BLaER1 (cell line): Measurements from ENCODE around the gene ZSCAN22.

ENCODE experiments used
- H3K27ac ChIP-seq: shearing (Covaris generic); formaldehyde crosslinking; 2 replicates; pipeline ENCODE4 v1.8.1; 2022
- H3K27me3 ChIP-seq: shearing (Covaris generic); formaldehyde crosslinking; 2 replicates; pipeline ENCODE4 v1.8.1; 2022
- H3K36me3 ChIP-seq: shearing (Covaris generic); formaldehyde crosslinking; 2 replicates; pipeline ENCODE4 v1.8.1; 2022
- H3K4me1 ChIP-seq: shearing (Covaris generic); formaldehyde crosslinking; 2 replicates; pipeline ENCODE4 v1.8.1; 2022
- H3K4me2 ChIP-seq: shearing (Covaris generic); formaldehyde crosslinking; 2 replicates; pipeline ENCODE4 v1.8.1; 2022
- H3K4me3 ChIP-seq: shearing (Covaris generic); formaldehyde crosslinking; 2 replicates; pipeline ENCODE4 v1.8.1; 2022
- H3K9ac ChIP-seq: shearing (Covaris generic); formaldehyde crosslinking; 2 replicates; pipeline ENCODE4 v1.8.1; 2022
- H3K9me3 ChIP-seq: shearing (Covaris generic); formaldehyde crosslinking; 2 replicates; pipeline ENCODE4 v1.8.1; 2022
- H4K20me1 ChIP-seq: shearing (Covaris generic); formaldehyde crosslinking; 2 replicates; pipeline ENCODE4 v1.8.1; 2022
- Cebpa-rat ChIP-seq: shearing (Covaris generic); IDR thresholded peaks from 2 replicates; pipeline ENCODE4 v1.8.1; 2022

The ZSCAN22 gene

DNA sequence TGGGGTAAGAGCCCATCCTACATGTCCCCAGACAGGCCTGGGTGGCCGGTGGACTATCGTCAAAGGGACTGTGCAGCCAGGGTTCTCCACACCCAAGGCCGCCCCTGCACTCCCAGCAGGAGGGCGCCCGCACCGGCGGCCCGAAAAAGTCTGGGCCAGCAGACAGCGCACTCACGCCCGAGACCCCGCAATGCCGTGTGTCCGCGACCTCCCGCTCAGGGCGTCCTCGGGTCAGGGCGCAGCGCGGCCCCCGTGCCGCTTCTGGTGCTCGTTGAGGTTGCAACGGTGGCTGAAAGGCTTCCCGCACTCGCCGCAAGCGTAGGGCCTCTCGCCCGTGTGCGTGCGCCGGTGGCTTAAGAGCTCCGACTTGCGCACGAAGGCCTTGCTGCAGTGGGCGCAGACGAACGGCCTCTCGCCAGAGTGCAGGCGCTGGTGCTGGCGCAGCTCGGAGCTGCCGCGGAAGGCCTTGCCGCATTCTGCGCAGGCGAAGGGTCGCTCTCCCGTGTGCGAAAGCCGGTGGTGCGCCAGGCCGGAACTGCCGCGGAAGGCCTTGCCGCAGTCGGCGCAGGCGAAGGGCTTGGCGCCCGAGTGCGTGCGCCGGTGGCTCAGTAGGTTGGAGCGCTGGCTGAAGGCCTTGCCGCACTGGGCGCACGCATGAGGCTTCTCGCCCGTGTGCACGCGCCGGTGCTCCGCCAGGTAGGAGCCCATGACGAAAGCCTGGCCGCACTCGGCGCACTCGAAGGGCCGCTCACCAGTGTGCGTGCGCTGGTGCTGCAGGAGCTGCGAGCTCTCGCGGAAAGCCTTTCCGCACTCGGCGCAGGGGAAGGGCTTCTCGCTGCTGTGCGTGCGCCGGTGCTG is 29.3 kb downstream of the ZSCAN22 start:
- TF ChIP-seq Cebpa-rat = no peak
- H3K9me3 ChIP-seq = no peaks in the 10 kb centered on the region
- peaks cover 44% of the 10 kb centered on the region for H4K20me1 ChIP-seq
- H3K36me3 ChIP-seq = peaks cover 27% of the 10 kb centered on the region
- H3K27me3 ChIP-seq = peaks cover 33% of the 10 kb centered on the region
- H3K4me3 ChIP-seq = peak overlapping the region; percentile 58
- H3K9ac ChIP-seq = peak overlapping the region; percentile 52
- H3K4me2 ChIP-seq = peak overlapping the region; percentile 84
- H3K4me1 ChIP-seq = peaks cover 62% of the 10 kb centered on the region
- H3K27ac ChIP-seq = no peak overlapping the region

DNA sequence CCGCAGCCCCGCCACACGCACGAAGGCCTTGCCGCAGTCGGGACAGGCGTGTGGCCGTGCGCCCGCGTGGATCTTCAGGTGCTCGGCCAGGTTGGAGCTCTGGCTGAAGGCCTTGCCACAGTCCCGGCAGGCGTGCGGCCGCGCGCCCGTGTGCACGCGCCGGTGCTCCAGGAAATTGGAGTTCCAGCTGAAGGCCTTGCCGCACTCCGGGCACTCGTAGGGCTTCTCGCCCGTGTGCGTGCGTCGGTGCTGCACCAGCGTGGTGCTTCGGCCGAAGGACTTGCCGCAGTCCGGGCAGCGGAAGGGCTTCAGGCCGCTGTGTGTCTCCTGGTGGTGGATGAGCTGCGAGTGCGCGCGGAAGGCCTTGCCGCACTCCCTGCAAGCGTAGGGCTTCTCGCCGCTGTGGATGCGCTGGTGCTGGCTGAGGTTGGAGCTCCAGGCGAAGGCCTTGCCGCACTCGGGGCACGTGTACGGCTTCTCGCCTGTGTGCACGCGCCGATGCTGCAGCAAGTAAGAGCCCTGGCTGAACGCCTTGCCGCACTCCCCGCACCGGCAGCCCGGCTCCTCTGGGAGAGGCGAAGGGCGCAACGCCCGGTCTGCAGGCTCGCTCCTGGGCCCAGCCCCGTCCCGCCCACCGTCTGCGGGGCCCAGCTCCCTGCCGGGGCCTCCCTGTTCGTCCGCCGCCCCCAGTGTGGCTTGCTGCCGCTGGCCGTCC is 30.1 kb downstream of the ZSCAN22 start:
- H4K20me1 ChIP-seq = peaks cover 36% of the 10 kb centered on the region

DNA sequence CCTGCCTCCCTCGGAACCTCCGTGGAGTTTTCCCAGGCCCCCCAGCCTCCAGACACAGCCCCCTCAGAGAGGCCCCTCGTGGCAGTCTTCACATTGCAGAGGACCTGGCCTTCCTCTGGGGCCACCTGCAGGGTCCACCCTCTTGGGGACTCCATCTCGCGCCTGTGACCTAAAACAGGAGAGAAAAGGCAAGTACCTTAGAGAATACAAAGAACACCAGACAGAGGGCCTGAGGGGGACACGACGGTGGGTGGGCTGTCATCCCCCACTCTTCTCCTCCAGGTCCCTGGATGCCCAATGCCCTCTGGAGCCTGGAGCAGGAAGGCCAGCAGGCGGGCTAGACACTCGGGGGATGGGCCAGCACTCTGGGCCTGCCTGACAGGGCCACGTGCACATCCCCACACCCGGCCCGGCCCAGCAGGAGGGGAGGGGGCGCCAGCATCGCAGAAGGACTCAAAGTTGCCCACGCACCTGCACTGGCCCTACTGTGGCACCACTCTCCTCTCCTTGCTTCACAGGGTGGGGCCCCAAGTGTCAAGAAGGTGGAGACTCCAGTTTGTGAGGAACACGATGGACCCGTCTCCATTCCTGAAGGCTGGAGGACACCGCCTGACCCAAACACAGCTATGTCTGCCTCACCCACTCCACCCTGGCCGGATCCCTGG is 30.8 kb downstream of the ZSCAN22 start:
- Histone ChIP-seq H3K4me3 (peak overlapping the region; percentile 58; the same call in 1 of the 2 replicates), H3K36me3 (peaks cover 14% of the 10 kb centered on the region), H3K4me1 (peaks cover 57% of the 10 kb centered on the region), H3K27me3 (peaks cover 33% of the 10 kb centered on the region), H3K4me2 (peak overlapping the region; percentile 84), H3K27ac (no peak overlapping the region), H3K9ac (no peak overlapping the region), H3K9me3 (no peaks in the 10 kb centered on the region), H4K20me1 (peaks cover 29% of the 10 kb centered on the region)
- no peak for TF ChIP-seq Cebpa-rat

More for the DNA sequence above, 30.1 kb downstream of the ZSCAN22 start:
- Histone ChIP-seq H3K27ac (no peak overlapping the region), H3K4me1 (peaks cover 62% of the 10 kb centered on the region), H3K36me3 (peaks cover 20% of the 10 kb centered on the region), H3K4me2 (peak overlapping the region; percentile 84), H3K4me3 (peak overlapping the region; percentile 58), H3K9me3 (no peaks in the 10 kb centered on the region), H3K27me3 (peaks cover 33% of the 10 kb centered on the region), H3K9ac (peak overlapping the region; percentile 52)
- no peak for TF ChIP-seq Cebpa-rat

DNA sequence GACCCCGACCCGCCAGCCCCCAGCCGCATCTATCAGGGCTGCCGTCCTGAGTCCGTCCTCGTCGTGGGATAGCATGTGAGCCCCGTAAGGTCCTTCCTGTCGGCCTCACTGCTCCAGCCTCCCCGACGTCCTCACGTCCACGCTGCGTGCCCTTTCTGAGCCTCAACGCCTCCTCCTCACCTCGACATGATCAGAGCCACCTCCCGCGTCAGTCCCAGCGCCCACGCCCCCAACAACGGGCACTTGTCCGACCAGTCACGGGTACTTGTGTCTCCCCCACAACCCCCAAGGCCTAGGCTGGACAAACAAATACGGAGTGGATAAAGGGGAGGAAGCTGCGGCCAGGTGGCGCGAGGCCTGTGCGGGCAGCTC is 35.1 kb downstream of the ZSCAN22 start:
- Histone ChIP-seq H3K36me3 (peaks cover 6% of the 10 kb centered on the region; the same call in 1 of the 2 replicates), H3K27ac (peak overlapping the region; percentile 90), H3K4me1 (peaks cover 76% of the 10 kb centered on the region), H3K9ac (peak overlapping the region; percentile 83), H3K4me2 (peak overlapping the region; percentile 89), H3K9me3 (no peaks in the 10 kb centered on the region), H4K20me1 (no peaks in the 10 kb centered on the region), H3K27me3 (peaks cover 14% of the 10 kb centered on the region), H3K4me3 (peak overlapping the region; percentile 72)
- TF ChIP-seq Cebpa-rat = no peak

DNA sequence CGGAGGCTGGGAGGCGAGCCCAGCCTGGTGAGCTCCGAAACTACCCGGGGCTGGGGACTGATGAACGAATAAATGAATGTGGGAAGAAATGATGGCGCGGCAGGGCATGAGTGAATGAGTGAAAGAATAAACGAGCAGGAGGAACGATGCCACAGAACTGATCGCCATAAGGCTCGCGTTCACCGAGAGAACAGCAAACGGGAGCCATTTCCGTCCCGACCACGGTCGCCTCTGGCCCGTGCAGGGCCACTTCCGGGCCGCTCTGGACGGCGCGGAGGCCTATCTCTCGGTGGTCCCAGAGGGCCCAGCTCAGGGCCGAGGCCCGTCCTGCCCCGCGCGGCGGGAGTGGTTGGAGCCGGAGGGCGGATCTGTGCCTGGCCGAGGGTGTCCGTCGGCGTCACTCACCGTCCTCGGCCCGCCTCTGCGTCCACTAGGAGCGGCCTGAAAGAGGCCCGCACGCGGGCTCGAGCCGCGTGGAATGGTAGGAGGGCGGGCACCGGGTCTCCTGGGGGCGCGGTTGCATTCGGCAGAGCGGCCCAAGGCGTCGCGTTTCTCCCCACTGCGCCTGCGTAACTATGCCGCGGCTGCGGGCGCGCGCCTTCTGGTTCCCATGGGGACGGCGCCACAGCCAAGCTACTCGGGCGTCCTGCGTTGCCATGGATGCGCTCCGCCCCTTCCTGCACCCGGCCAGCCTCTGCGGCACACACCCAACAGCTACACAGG is 35.6 kb downstream of the ZSCAN22 start, which contains the start of gene ZNF497:
ZNF497 (minus strand) TSS at position 480 of the 723 bp plus-strand sequence. CDS start 5,116 bp downstream, outside the sequence.
- peak within 1 kb of the TSS; percentile 90 for H3K27ac ChIP-seq
- H3K4me1 ChIP-seq = peaks cover 74% of the 10 kb centered on the region
- H3K4me3 ChIP-seq = peak within 1 kb of the TSS; percentile 72
- no peaks in the 10 kb centered on the region for H3K9me3 ChIP-seq
- H3K27me3 ChIP-seq = peaks cover 8% of the 10 kb centered on the region
- peak within 1 kb of the TSS; percentile 83 for H3K9ac ChIP-seq
- no peaks in the 10 kb centered on the region for H4K20me1 ChIP-seq
- TF ChIP-seq Cebpa-rat = no peak
- peaks cover 11% of the 10 kb centered on the region for H3K36me3 ChIP-seq
- H3K4me2 ChIP-seq = peak within 1 kb of the TSS; percentile 89

DNA sequence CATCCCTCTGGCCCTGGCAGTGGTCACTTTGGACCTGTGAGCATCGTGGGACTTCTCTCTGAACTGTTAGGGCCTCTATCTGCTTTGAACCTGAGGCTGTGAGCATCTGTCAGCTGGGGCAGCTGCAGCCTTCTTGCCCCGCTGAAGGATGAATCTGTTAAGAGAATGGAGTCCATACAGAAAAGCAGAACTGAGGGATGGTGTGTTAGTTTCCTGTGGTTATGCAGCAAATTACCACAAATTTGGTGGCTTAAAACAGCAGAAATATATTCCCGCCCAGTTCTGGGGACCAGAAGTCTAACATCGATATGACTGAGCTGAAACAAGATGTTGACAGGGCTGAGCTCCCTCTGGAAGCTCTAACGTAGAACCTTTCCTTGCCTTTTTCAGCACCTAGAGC is 37.4 kb downstream of the ZSCAN22 start:
- H3K27me3 ChIP-seq = no peaks in the 10 kb centered on the region
- TF ChIP-seq Cebpa-rat = no peak
- no peaks in the 10 kb centered on the region for H4K20me1 ChIP-seq
- H3K4me1 ChIP-seq = peaks cover 56% of the 10 kb centered on the region
- peaks cover 28% of the 10 kb centered on the region for H3K36me3 ChIP-seq
- no peak overlapping the region for H3K9ac ChIP-seq
- no peak overlapping the region for H3K27ac ChIP-seq
- H3K4me2 ChIP-seq = peak overlapping the region; percentile 89
- no peak overlapping the region for H3K4me3 ChIP-seq
- H3K9me3 ChIP-seq = no peaks in the 10 kb centered on the region

DNA sequence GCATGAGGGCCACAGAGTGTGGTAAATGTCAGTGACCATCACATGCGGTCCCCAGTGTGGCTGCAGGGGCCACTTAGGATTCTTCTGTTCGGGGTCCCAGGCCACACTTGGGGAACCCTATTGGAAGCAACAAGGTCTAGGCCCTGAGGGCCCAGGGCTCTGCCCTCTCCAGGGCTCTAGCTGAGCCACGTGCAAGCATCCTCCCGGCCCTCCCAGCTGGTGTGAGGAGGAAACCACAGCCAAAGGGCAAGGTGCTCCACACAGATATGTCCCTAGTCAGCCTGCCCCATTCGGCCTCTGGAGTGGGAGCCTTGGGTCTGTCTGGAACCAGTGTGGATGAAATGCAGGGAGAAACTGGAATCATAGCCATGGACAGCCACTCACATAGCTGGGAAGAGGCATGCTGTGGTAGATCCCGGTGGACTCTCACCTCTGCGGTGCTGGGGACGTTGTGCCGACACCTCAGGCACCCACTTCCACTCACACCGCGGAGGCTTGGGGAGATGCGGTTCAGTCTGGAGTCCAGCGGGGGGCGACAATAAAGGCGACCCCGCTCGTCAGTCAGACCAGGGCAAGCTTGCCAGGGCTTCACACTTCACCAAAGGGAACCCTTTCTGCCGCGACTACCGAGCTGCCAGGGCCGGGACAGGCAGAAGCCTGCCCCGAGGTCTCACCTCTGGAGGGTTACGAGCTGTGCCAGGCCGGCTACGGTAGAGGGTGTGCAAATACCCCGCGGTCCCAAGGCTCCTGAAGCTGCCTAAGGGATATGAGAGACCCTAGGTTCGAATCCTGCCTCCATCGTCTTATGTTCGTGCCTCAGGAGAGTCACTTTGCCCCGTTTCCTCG is 40.0 kb downstream of the ZSCAN22 start:
- no peak for TF ChIP-seq Cebpa-rat
- H3K9ac ChIP-seq = no peak overlapping the region
- no peak overlapping the region for H3K4me3 ChIP-seq
- H3K27ac ChIP-seq = no peak overlapping the region; the same call in 1 of the 2 replicates
- no peaks in the 10 kb centered on the region for H3K27me3 ChIP-seq
- H3K4me2 ChIP-seq = peak overlapping the region; percentile 27
- H4K20me1 ChIP-seq = no peaks in the 10 kb centered on the region
- peaks cover 45% of the 10 kb centered on the region for H3K4me1 ChIP-seq
- peaks cover 34% of the 10 kb centered on the region for H3K36me3 ChIP-seq
- H3K9me3 ChIP-seq = no peaks in the 10 kb centered on the region

DNA sequence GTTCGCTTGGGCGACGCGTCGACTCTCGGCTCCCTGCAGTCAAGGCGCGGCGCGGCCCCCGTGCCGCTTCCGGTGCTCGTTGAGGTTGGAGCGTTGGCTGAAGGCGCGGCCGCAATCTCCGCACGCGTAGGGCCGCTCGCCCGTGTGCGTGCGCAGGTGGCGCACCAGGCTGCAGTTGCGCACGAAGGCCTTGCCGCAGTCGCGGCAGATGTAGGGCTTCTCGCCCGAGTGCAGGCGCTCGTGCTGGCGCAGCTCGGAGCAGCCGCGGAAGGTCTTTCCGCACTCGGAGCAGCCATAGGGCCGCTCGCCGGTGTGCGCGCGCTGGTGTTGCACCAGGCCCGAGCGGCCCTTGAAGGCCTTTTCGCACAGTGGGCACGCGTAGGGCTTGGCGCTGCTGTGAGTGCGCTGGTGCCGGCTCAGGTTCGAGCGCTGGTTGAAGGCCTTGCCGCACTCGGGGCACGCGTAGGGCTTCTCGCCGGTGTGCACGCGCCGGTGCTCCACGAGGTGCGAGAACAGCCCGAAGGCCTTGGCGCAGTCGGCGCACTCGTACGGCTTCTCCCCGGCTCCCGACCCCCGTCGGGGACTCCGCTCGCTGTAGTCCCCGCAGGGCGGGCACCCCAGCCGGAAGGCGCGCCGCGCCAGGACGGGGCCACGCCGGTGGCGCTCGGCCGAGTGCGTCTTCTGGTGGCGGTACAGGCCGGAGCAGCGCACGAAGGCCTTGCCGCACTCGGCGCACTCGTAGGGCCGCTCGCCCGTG is 41.1 kb downstream of the ZSCAN22 start:
- no peaks in the 10 kb centered on the region for H4K20me1 ChIP-seq
- H3K27ac ChIP-seq = no peak overlapping the region
- H3K9ac ChIP-seq = no peak overlapping the region
- H3K9me3 ChIP-seq = no peaks in the 10 kb centered on the region
- peaks cover 34% of the 10 kb centered on the region for H3K36me3 ChIP-seq
- no peak for TF ChIP-seq Cebpa-rat
- peaks cover 49% of the 10 kb centered on the region for H3K4me1 ChIP-seq
- no peak overlapping the region for H3K4me2 ChIP-seq
- no peaks in the 10 kb centered on the region for H3K27me3 ChIP-seq
- no peak overlapping the region for H3K4me3 ChIP-seq
